IMR-90 (cell line): ENCODE data around the gene CMTM1. TPM values are rescaled to one million over a fixed set of nuclear protein-coding genes. Genes with fewer than 3 reads are reported as not detected.

Source experiments
- ATAC-seq: fragments of 200-7000 bp; cut with Tn5 transposase; 2 replicates; pipeline ENCODE4 v1.9.1; 2020; ENCODE audit warnings: low read depth, mild to moderate bottlenecking, moderate library complexity
- BruUV-seq: library from RNA; stranded (reverse); fragments of 400-500 nt; replicated peaks from 2 replicates; lab custom pipeline; 2021; lab: Mats Ljungman, UMichigan
- CTCF ChIA-PET: fragments of 300-600 bp; formaldehyde crosslinking; extraction: SDS; loops from one replicate; lab custom pipeline; 2021; ENCODE audit warnings: antibody characterized with exemption; lab: Yijun Ruan, JAX
- POLR2A ChIA-PET: fragments of 300-600 bp; sonication (Branson Sonifier 250); formaldehyde crosslinking; loops from one replicate; lab custom pipeline; 2022; ENCODE audit warnings: antibody characterized with exemption; ENCODE audit not compliant: unreplicated experiment; lab: Charles Lee
- DNase-seq: peaks from one replicate; pipeline ENCODE4 v3.0.0; 2013
- H2AFZ ChIP-seq: replicated peaks from 2 replicates; pipeline ENCODE3; 2013; ENCODE audit warnings: low read length, mild to moderate bottlenecking; ENCODE audit not compliant: poor library complexity
- H2AK5ac ChIP-seq: 2 replicates; pipeline ENCODE4 v1.6.1; 2013; ENCODE audit warnings: low read depth, low read length, inconsistent platforms
- H2AK9ac ChIP-seq: replicated peaks from 2 replicates; pipeline ENCODE3; 2013; ENCODE audit warnings: mild to moderate bottlenecking, low read depth, low read length, moderate library complexity; ENCODE audit not compliant: poor library complexity
- H2BK120ac ChIP-seq: 2 replicates; pipeline ENCODE4 v1.6.1; 2013; ENCODE audit warnings: low read depth, low read length, inconsistent platforms
- H2BK15ac ChIP-seq: 3 replicates; pipeline ENCODE4 v1.6.1; 2013; ENCODE audit warnings: low read depth, low read length, inconsistent platforms
- H2BK20ac ChIP-seq: 2 replicates; pipeline ENCODE4 v1.6.1; 2013; ENCODE audit warnings: low read depth, mild to moderate bottlenecking, inconsistent platforms, low read length, moderate library complexity
- H2BK5ac ChIP-seq: 2 replicates; pipeline ENCODE4 v1.6.1; 2013; ENCODE audit warnings: mild to moderate bottlenecking, low read depth, low read length, inconsistent platforms; ENCODE audit not compliant: poor library complexity, severe bottlenecking
- H3K14ac ChIP-seq: replicated peaks from 2 replicates; pipeline ENCODE4 v1.6.1; 2013; ENCODE audit warnings: low read depth, low read length, inconsistent platforms
- H3K18ac ChIP-seq: 2 replicates; pipeline ENCODE4 v1.6.1; 2013; ENCODE audit warnings: low read depth, low read length, control low read depth
- H3K23ac ChIP-seq: 2 replicates; pipeline ENCODE4 v1.6.1; 2013; ENCODE audit warnings: low read depth, low read length, inconsistent platforms
- H3K27ac ChIP-seq: 2 replicates; pipeline ENCODE4 v1.5.1; 2013; ENCODE audit warnings: mild to moderate bottlenecking, control low read depth, low read length; ENCODE audit not compliant: insufficient read depth
- H3K27me3 ChIP-seq: 2 replicates; pipeline ENCODE4 v1.6.1; 2013; ENCODE audit warnings: low read length; ENCODE audit not compliant: control insufficient read depth, insufficient read depth
- H3K36me3 ChIP-seq: 2 replicates; pipeline ENCODE4 v1.6.1; 2013; ENCODE audit warnings: low read length, mixed read lengths; ENCODE audit not compliant: control insufficient read depth, insufficient read depth
- H3K4ac ChIP-seq: 2 replicates; pipeline ENCODE4 v1.6.1; 2013; ENCODE audit warnings: low read depth, low read length, inconsistent platforms
- H3K4me1 ChIP-seq: 2 replicates; pipeline ENCODE4 v1.6.1; 2013; ENCODE audit warnings: low read length, mixed read lengths; ENCODE audit not compliant: control insufficient read depth, insufficient read depth
- H3K4me2 ChIP-seq: 2 replicates; pipeline ENCODE4 v1.6.1; 2013; ENCODE audit warnings: low read depth, mild to moderate bottlenecking, control low read depth, low read length, moderate library complexity
- H3K4me3 ChIP-seq: 2 replicates; pipeline ENCODE4 v1.5.1; 2013; ENCODE audit warnings: low read depth, mild to moderate bottlenecking, control low read depth, low read length, moderate library complexity; ENCODE audit not compliant: insufficient read depth
- H3K56ac ChIP-seq: 2 replicates; pipeline ENCODE4 v1.6.1; 2013; ENCODE audit warnings: low read length, inconsistent platforms; ENCODE audit not compliant: insufficient read depth; ENCODE audit errors: extremely low read depth
- H3K79me1 ChIP-seq, 2 experiments: 2 replicates each; pipeline ENCODE4 v1.6.1; 2013; ENCODE audit warnings: low read length in 2 of 2, inconsistent platforms in 1 of 2, low read depth in 1 of 2
- H3K9ac ChIP-seq: 2 replicates; pipeline ENCODE4 v1.6.1; 2013; ENCODE audit warnings: low read depth, low read length, control low read depth
- H3K9me1 ChIP-seq: 2 replicates; pipeline ENCODE4 v1.6.1; 2013; ENCODE audit warnings: low read length, inconsistent platforms; ENCODE audit not compliant: insufficient read depth
- H3K9me3 ChIP-seq: 2 replicates; pipeline ENCODE4 v1.6.1; 2013; ENCODE audit warnings: low read length; ENCODE audit not compliant: control insufficient read depth, insufficient read depth
- H4K20me1 ChIP-seq: 2 replicates; pipeline ENCODE4 v1.6.1; 2013; ENCODE audit warnings: low read length, inconsistent platforms; ENCODE audit not compliant: insufficient read depth
- H4K5ac ChIP-seq: 2 replicates; pipeline ENCODE4 v1.6.1; 2013; ENCODE audit warnings: mild to moderate bottlenecking, low read depth, low read length, control low read depth
- H4K8ac ChIP-seq, 2 experiments: 2 replicates each; pipeline ENCODE4 v1.6.1; 2013; ENCODE audit warnings: low read depth in 2 of 2, low read length in 2 of 2, control low read depth in 1 of 2, inconsistent platforms in 1 of 2
- H4K91ac ChIP-seq: 2 replicates; pipeline ENCODE4 v1.6.1; 2013; ENCODE audit warnings: low read depth, low read length, inconsistent platforms; ENCODE audit not compliant: insufficient read depth
- MAFK ChIP-seq: IDR thresholded peaks from 2 replicates; pipeline ENCODE4 v1.6.1; 2012; ENCODE audit warnings: low read depth, low read length, improper control_type of control experiment
- MAZ ChIP-seq: IDR thresholded peaks from 2 replicates; pipeline ENCODE4 v1.6.1; 2012; ENCODE audit warnings: low read depth, mild to moderate bottlenecking, low read length, improper control_type of control experiment, moderate library complexity, borderline replicate concordance
- WGBS, 2 experiments: methylation state at CpG; one replicate each; pipeline versions ENCODE4 v1.1.5 to v1.1.7; 2013; ENCODE audit warnings: missing lambda C conversion rate in 2 of 2; ENCODE audit not compliant: insufficient read length in 1 of 2; ENCODE audit errors: extremely low coverage in 2 of 2; 5-methylcytosine and 5-hydroxymethylcytosine counted together
- dilution Hi-C: fragments of 300-500 bp; cut with HindIII; formaldehyde crosslinking; loops from one replicate; pipeline ENCODE4 v1.14.3; 2018; ENCODE audit warnings: low sequenced_read_pairs; ENCODE audit not compliant: unreplicated experiment
- in situ Hi-C: fragments of 300-500 bp; cut with MboI; formaldehyde crosslinking; loops from 3 replicates; pipeline ENCODE4 v1.14.3; 2019; ENCODE audit warnings: low sequenced_read_pairs, inconsistent platforms, mixed read lengths
- intact Hi-C: fragments of 100-400 bp; cut with micrococcal nuclease; formaldehyde crosslinking; loops from 2 replicates; pipeline ENCODE4 v1.10.0; 2022
- polyA plus RNA-seq, 3 experiments: library from polyadenylated mRNA; depleted of rRNA; stranded (reverse); fragments of >200 nt; gene quantifications; 2 replicates each; pipeline ENCODE4 v1.2.3, GENCODE V29; 2012; ENCODE audit warnings: low replicate concordance in 1 of 3
- total RNA-seq: library from RNA; depleted of rRNA; stranded (reverse); fragments of >200 nt; gene quantifications from 2 replicates; pipeline ENCODE4 v1.2.3, GENCODE V29; 2012

The CMTM1 gene
- total and polyA plus RNA-seq, 2 of the 4 experiments (the other 2 are of a cell fraction), result 0.54 to 2.1 TPM

- Histone ChIP-seq H2AK5ac (no peak overlapping the region), H3K9me3 (no peaks in the 10 kb centered on the region), H2AFZ (no peak overlapping the region), H3K4ac (no peak overlapping the region), H3K18ac (no peak overlapping the region), H3K9me1 (peaks cover 7% of the 10 kb centered on the region; the same call in 1 of the 2 replicates), H2BK15ac (no peak overlapping the region), H3K23ac (no peak overlapping the region), H2BK120ac (no peak overlapping the region), H4K20me1 (no peaks in the 10 kb centered on the region), H3K9ac (no peak overlapping the region), H3K14ac (no peak overlapping the region), H3K4me2 (no peak overlapping the region), H3K36me3 (peaks cover 24% of the 10 kb centered on the region), H3K4me1 (no peaks in the 10 kb centered on the region), H4K91ac (no peak overlapping the region), H2AK9ac (no peak overlapping the region), H2BK20ac (no peak overlapping the region), H3K79me1 (no peaks in the 10 kb centered on the region), H4K5ac (no peak overlapping the region), H2BK5ac (no peak overlapping the region), H3K27me3 (no peaks in the 10 kb centered on the region), H3K27ac (no peak overlapping the region), H4K8ac (no peak overlapping the region), H3K4me3 (no peak overlapping the region), H3K56ac (no peak overlapping the region)
- no CpG with 5 or more reads among the region's 3 CpGs for WGBS, 2 experiments
- TF ChIP-seq MAFK (peak; percentile 36), MAZ (no peak)
- ATAC-seq (no peak), DNase-seq (no peak)
- dilution Hi-C loops, result no loop called here
- in situ Hi-C loops, result no loop called here
- ChIA-PET POLR2A (no interaction called here), CTCF (interaction anchor here (0.5 kb wide), 1 partner anchor 175 kb away, joined by 3 read pairs; no protein-coding TSS in a partner anchor)
- intact Hi-C loops, result no loop called here
- BruUV-seq, result no TSS peak
Observed at GRCh38 chr16:66539623-66540469, 26.4 kb upstream of the CMTM1 start.
